ES-I3 (cell line): ENCODE results near the gene RPS4Y2.

Source experiments
- H3K36me3 ChIP-seq: 2 replicates; pipeline ENCODE4 v1.6.1; 2013; ENCODE audit warnings: mild to moderate bottlenecking, low read length, control low read depth, moderate library complexity; ENCODE audit not compliant: insufficient read depth
- H3K4me1 ChIP-seq: 2 replicates; pipeline ENCODE4 v1.6.1; 2013; ENCODE audit warnings: mild to moderate bottlenecking, control low read depth, low read length; ENCODE audit not compliant: insufficient read depth
- H3K9ac ChIP-seq: 2 replicates; pipeline ENCODE4 v1.6.1; 2013; ENCODE audit warnings: low read depth, mild to moderate bottlenecking, low read length, moderate library complexity
- H3K9me3 ChIP-seq: 2 replicates; pipeline ENCODE4 v1.6.1; 2013; ENCODE audit warnings: mild to moderate bottlenecking, low read length, moderate library complexity; ENCODE audit not compliant: control insufficient read depth, insufficient read depth

The RPS4Y2 gene

GRCh38 chrY:20784965-20785364 lies 29.1 kb downstream of the RPS4Y2 start:
- H3K9me3 ChIP-seq, result no peaks in the 10 kb centered on the region
- H3K4me1 ChIP-seq, result no peaks in the 10 kb centered on the region
- no peak overlapping the region for H3K9ac ChIP-seq
- H3K36me3 ChIP-seq, result no peaks in the 10 kb centered on the region

- no peak overlapping the region for H3K9ac ChIP-seq
- H3K4me1 ChIP-seq, result no peaks in the 10 kb centered on the region
- no peaks in the 10 kb centered on the region for H3K9me3 ChIP-seq
- no peaks in the 10 kb centered on the region for H3K36me3 ChIP-seq
These were observed 31.2 kb downstream of the RPS4Y2 start for GRCh38 chrY:20787076-20787475.

- H3K4me1 ChIP-seq, result no peaks in the 10 kb centered on the region
- no peaks in the 10 kb centered on the region for H3K9me3 ChIP-seq
- no peak overlapping the region for H3K9ac ChIP-seq
- no peaks in the 10 kb centered on the region for H3K36me3 ChIP-seq
These were observed 42.6 kb downstream of the RPS4Y2 start for GRCh38 chrY:20798351-20799049.

GRCh38 chrY:20802659-20803058 lies 46.8 kb downstream of the RPS4Y2 start:
- Histone ChIP-seq H3K9me3 (no peaks in the 10 kb centered on the region), H3K9ac (no peak overlapping the region), H3K4me1 (no peaks in the 10 kb centered on the region), H3K36me3 (no peaks in the 10 kb centered on the region)

GRCh38 chrY:20806243-20806642 lies 50.3 kb downstream of the RPS4Y2 start:
- Histone ChIP-seq H3K9ac (no peak overlapping the region), H3K4me1 (no peaks in the 10 kb centered on the region), H3K36me3 (no peaks in the 10 kb centered on the region), H3K9me3 (no peaks in the 10 kb centered on the region)

GRCh38 chrY:20813459-20813858 lies 57.6 kb downstream of the RPS4Y2 start:
- Histone ChIP-seq H3K36me3 (no peaks in the 10 kb centered on the region), H3K9ac (no peak overlapping the region), H3K4me1 (no peaks in the 10 kb centered on the region), H3K9me3 (no peaks in the 10 kb centered on the region)

- no peaks in the 10 kb centered on the region for H3K4me1 ChIP-seq
These were observed 58.9 kb downstream of the RPS4Y2 start for GRCh38 chrY:20814794-20815193.

GRCh38 chrY:20817067-20817466 lies 61.2 kb downstream of the RPS4Y2 start:
- Histone ChIP-seq H3K9ac (no peak overlapping the region), H3K9me3 (no peaks in the 10 kb centered on the region), H3K36me3 (no peaks in the 10 kb centered on the region), H3K4me1 (no peaks in the 10 kb centered on the region)

More at GRCh38 chrY:20814794-20815193, 58.9 kb downstream of the RPS4Y2 start:
- H3K9ac ChIP-seq, result no peak overlapping the region
- no peaks in the 10 kb centered on the region for H3K9me3 ChIP-seq
- H3K36me3 ChIP-seq, result no peaks in the 10 kb centered on the region
